Activated T-cell treated with anti-CD3 and anti-CD28 coated beads, Interleukin-2, amount 50 U/mL, for 72 hours (primary cell): ENCODE measurements around the gene OR10H3. TPM values are rescaled to one million over a fixed set of nuclear protein-coding genes. Genes with fewer than 3 reads are reported as not detected.

ENCODE experiments used
- ATAC-seq, 2 donors: fragments of 150-1000 bp; cut with Tn5 transposase; replicated peaks in 1 of 2; 2 replicates each; pipeline ENCODE4 v1.10.0; 2021; ENCODE audit warnings: moderate library complexity in 2 of 2, mild to moderate bottlenecking in 1 of 2
- DNase-seq, 2 donors: peaks; one replicate each; pipeline ENCODE4 v3.0.0; 2021 to 2022; ENCODE audit warnings: mixed read lengths in 1 of 2
- H3K27ac Mint-ChIP-seq: one replicate; pipeline ENCODE4 v1.8.0; 2022; ENCODE audit warnings: mild to moderate bottlenecking, moderate library complexity, mixed read lengths
- H3K27me3 Mint-ChIP-seq: one replicate; pipeline ENCODE4 v1.8.0; 2022; ENCODE audit warnings: low read depth, mixed read lengths
- H3K36me3 Mint-ChIP-seq, 2 donors: one replicate each; pipeline ENCODE4 v1.8.0; 2022; ENCODE audit warnings: mixed read lengths in 2 of 2, mild to moderate bottlenecking in 1 of 2; ENCODE audit not compliant: insufficient read depth in 2 of 2
- H3K4me1 Mint-ChIP-seq: one replicate; pipeline ENCODE4 v1.8.0; 2022; ENCODE audit warnings: low read depth, mixed read lengths
- H3K4me3 Mint-ChIP-seq, 2 donors: one replicate each; pipeline ENCODE4 v1.8.0; 2022; ENCODE audit warnings: mild to moderate bottlenecking in 2 of 2, mixed read lengths in 2 of 2, moderate library complexity in 2 of 2
- H3K9me3 Mint-ChIP-seq, 2 donors: one replicate each; pipeline ENCODE4 v1.8.0; 2022; ENCODE audit warnings: mixed read lengths in 2 of 2
- total RNA-seq, 2 donors: library from RNA; stranded (reverse); gene quantifications; one replicate each; pipeline ENCODE4 v1.2.3, GENCODE V29; 2022

The OR10H3 gene, protein sequence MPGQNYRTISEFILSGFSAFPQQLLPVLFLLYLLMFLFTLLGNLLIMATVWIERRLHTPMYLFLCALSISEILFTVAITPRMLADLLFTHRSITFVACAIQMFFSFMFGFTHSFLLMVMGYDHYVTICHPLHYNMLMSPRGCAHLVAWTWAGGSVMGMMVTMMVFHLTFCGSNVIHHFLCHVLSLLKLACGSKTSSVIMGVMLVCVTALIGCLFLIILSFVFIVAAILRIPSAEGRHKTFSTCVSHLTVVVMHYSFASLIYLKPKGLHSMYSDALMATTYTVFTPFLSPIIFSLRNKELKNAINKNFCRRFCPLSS
- total RNA-seq: not detected

DNA sequence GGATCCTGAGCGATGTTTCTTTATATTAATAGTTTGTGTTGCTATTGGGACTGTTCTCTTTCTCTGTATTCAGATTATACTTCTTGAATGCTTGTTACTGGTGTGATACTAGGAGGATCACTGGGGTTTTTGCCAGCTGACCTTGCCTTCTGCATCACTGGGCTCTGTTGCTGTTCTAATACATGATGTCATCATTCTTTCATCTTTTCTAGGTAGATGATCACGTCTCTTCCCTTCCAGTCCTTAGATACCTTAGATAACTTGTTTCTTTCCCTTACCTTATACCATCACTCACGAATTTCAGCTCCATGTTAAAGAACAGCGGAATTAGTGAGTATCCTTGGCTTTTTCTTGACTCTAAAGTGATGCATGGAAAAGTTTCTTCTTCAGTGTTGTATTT, at the start of gene OR10H3:
Gene OR10H3 (plus strand): TSS at position 264 of the 400 bp plus-strand sequence. CDS start 3,408 bp downstream, outside the sequence.
- Mint-ChIP-seq H3K9me3 (peaks cover 4 to 9% of the 10 kb centered on the region in 2 donors), H3K4me1 (no peaks in the 10 kb centered on the region)

DNA sequence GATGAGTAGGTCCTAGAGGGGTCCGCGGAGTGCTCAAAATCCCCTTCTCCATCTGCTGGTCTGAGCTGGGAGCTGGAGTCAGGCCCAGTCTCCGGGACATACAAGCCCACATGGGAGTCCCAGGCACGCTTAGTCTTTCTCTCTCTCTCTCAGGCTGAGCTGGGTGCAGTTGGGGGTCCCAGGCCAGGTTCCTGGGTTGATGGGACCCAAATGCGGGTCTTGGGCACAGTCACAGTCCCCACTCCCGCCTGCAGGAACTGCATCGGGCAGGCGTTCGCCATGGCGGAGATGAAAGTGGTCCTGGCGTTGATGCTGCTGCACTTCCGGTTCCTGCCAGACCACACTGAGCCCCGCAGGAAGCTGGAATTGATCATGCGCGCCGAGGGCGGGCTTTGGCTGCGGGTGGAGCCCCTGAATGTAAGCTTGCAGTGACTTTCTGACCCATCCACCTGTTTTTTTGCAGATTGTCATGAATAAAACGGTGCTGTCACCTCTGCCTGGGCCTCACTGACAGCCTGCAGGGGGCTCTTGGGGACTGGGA, 41.1 kb upstream of the OR10H3 start:
- no peaks in the 10 kb centered on the region for H3K36me3 Mint-ChIP-seq
- DNase-seq (no peak), ATAC-seq (no peak)
- no peak overlapping the region for H3K27ac Mint-ChIP-seq
- H3K9me3 Mint-ChIP-seq: peaks cover 0 to 1% of the 10 kb centered on the region in 2 donors
- peaks cover 18% of the 10 kb centered on the region for H3K27me3 Mint-ChIP-seq
- H3K4me1 Mint-ChIP-seq: no peaks in the 10 kb centered on the region
- no peak overlapping the region for H3K4me3 Mint-ChIP-seq

More for the DNA sequence above, at the start of gene OR10H3:
- DNase-seq (no peak), ATAC-seq (no peak)
- Mint-ChIP-seq H3K27me3 (peaks cover 12% of the 10 kb centered on the region), H3K4me3 (no peak within 1 kb of the TSS), H3K36me3 (peaks cover 9 to 10% of the 10 kb centered on the region in 2 donors), H3K27ac (no peak within 1 kb of the TSS)

DNA sequence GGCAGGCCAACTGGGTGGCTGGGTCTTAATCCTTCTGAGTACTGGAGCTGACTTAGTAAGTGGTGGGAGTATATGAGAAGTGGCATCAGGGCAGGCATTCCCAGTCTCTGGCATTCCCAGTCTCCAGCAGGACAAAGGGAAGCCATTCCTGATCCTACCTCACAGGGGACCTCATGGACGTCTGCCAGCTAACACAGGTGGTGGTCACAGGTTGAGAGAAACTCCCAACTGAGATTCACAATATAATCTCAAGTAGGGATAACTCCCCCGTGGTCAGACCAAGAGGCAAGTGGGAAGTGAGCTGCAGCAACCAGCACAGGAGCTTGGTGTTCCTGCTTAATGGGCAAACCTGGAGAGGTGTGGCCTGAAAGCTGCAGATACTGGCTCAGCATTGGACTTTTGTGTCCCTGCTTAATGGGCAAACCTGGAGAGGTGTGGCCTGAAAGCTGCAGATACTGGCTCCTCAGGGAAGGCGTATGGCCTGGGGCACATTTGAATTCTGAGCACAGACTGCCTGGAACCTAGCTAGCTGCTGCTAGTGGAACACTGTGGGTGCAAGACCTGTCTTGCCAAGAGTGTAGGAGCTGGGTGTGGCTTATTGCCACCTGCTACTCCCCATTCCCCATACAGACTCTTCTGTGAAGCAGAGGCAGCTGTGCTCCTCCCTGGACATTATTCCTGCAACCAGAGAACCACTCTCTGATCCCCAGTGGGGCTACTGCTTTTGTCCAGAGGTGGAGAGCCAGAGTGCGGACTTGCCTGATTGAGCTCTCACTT, 35.8 kb upstream of the OR10H3 start:
- Mint-ChIP-seq H3K4me1 (no peaks in the 10 kb centered on the region), H3K27ac (no peak overlapping the region), H3K4me3 (no peak overlapping the region), H3K9me3 (peaks cover 0 to 3% of the 10 kb centered on the region in 2 donors), H3K27me3 (peaks cover 34% of the 10 kb centered on the region), H3K36me3 (peaks cover under 1 to 2% of the 10 kb centered on the region in 2 donors)
- ATAC-seq (no peak), DNase-seq (no peak)

DNA sequence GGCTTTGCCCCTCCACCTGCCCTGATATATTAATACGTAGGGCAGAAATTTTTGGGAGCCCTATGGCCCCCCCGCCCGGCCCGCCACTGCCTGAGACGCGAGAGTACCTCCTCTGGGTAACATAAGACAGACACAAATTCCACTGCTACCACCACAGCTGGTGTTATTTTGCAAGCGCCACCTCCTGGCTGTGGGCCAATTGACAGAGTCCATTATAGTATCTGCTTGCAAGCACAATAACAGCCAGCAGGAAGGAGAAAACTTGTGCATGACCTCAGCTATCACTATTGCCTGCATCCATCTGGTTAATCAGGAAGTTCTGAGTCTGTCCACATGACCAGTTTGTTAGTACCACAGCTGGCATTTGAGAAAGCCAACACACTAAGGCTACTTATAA, 35.3 kb upstream of the OR10H3 start:
- peaks cover 32% of the 10 kb centered on the region for H3K27me3 Mint-ChIP-seq
- no peak for ATAC-seq
- H3K4me3 Mint-ChIP-seq: no peak overlapping the region

DNA sequence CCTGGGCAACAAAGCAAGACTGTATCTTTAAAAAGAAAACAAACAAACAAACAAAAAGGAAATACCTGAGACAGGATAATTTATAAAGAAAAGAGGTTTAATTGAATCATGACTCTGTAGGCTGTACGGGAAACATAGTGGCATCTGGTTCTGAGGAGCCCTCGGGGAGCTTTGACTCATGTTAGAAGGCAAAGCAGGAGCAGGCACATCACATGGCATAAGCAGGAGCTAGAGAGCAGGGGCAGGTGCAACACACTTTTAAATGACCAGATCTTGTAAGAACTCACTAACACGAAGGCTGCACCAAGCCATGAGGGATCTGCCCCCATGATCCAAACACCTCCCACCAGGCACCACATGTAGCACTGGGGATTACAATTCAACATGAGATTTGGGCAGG, 23.1 kb upstream of the OR10H3 start:
- Mint-ChIP-seq H3K4me1 (no peaks in the 10 kb centered on the region), H3K9me3 (no peaks in the 10 kb centered on the region), H3K27ac (no peak overlapping the region), H3K36me3 (no peaks in the 10 kb centered on the region), H3K4me3 (no peak overlapping the region), H3K27me3 (peaks cover 24% of the 10 kb centered on the region)
- no peak for DNase-seq
- ATAC-seq: no peak

More for the DNA sequence above, 35.3 kb upstream of the OR10H3 start:
- H3K9me3 Mint-ChIP-seq: peaks cover 0 to 3% of the 10 kb centered on the region in 2 donors
- H3K4me1 Mint-ChIP-seq: no peaks in the 10 kb centered on the region
- DNase-seq: peak; percentile 8 to 9
- peaks cover 1 to 2% of the 10 kb centered on the region in 2 donors for H3K36me3 Mint-ChIP-seq
- H3K27ac Mint-ChIP-seq: no peak overlapping the region

DNA sequence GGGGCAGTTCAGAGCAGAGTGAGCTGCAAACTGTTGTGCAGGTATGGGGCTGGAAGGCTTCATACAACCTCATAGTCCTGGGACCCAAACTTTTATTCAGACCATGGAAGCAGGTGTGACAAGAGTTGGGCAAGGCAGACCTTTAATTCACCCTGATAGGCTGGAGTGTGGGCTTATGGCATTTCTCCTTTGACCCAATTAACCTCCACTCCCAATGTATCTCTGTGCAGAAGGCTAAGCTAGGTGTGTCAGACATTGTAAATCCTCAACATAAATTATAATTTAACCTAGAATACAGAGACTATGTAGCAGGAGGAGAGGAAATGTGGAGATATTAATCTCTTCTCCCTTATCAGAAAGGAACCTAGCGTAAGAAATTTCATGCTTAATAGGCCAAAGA, 22.1 kb upstream of the OR10H3 start:
- no peak overlapping the region for H3K27ac Mint-ChIP-seq

DNA sequence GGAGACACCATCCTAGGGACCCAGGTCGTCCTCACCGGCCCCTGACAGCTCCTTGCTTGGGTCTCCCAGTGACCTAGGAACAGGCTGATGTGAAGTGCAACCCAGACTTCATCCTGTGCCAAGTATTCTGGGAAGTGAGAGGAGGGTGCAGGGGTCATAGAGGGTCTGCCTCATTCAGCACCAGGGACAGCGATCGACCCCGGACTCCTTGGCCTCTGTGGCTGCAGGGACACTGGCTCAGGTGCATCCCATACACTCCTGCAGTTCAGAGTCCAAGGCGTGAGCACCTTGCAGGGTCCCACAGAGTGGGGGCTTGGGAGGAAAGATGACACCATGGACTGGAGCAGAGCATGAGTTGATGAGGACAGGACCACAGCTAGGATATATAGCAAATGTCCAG, 20.0 kb upstream of the OR10H3 start:
- no peak overlapping the region for H3K27ac Mint-ChIP-seq
- H3K9me3 Mint-ChIP-seq: no peaks in the 10 kb centered on the region
- H3K36me3 Mint-ChIP-seq: no peaks in the 10 kb centered on the region
- H3K4me1 Mint-ChIP-seq: no peaks in the 10 kb centered on the region
- DNase-seq: no peak
- H3K27me3 Mint-ChIP-seq: peaks cover 29% of the 10 kb centered on the region
- H3K4me3 Mint-ChIP-seq: no peak overlapping the region
- ATAC-seq: no peak

More for the DNA sequence above, 22.1 kb upstream of the OR10H3 start:
- DNase-seq: no peak
- Mint-ChIP-seq H3K36me3 (no peaks in the 10 kb centered on the region), H3K27me3 (peaks cover 17% of the 10 kb centered on the region), H3K4me3 (no peak overlapping the region), H3K4me1 (no peaks in the 10 kb centered on the region), H3K9me3 (no peaks in the 10 kb centered on the region)
- ATAC-seq: no peak

DNA sequence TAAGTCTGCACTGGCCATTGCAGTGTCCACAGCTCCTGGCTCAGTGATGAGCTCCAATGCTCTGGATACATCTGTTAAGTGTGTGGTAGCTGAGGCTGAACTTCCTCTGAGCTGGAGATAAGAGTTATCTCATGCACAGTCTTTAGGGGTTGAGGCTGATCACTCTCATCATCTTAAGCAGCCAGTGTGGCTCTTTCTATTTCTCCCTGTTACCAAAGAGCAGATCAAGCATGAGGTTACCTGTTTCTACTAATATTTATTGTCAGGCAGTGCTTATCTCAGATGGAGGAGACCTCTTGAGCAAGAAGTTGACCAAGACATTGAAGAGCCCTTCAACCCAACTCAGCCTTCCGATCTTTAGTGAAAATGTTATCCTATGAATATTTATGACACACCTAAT, 16.5 kb upstream of the OR10H3 start:
- H3K36me3 Mint-ChIP-seq: no peaks in the 10 kb centered on the region
- no peak for ATAC-seq
- no peaks in the 10 kb centered on the region for H3K9me3 Mint-ChIP-seq
- H3K4me1 Mint-ChIP-seq: no peaks in the 10 kb centered on the region
- no peak for DNase-seq
- no peak overlapping the region for H3K27ac Mint-ChIP-seq
- H3K4me3 Mint-ChIP-seq: no peak overlapping the region
- H3K27me3 Mint-ChIP-seq: peaks cover 31% of the 10 kb centered on the region

DNA sequence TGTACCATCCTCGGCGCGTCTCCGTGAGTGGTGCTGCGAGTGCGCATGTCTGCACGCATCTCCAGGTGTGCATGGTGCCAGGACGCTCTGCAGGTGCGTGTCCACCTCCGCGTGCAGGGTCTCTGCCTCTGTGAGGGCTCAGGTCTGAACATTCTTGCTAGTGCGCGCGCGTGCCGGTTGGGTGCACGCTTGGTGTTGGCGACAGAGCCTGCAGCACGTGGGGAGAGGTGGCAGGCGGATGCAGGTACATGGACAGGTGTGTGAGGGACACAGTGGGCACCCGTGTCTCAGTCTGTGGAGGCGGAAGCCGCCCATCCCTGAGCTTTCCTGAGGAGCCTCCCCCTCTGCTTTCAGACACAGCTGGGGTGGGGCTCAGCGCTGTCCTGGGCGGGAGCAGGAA, 14.8 kb upstream of the OR10H3 start:
- no peaks in the 10 kb centered on the region for H3K9me3 Mint-ChIP-seq
- H3K36me3 Mint-ChIP-seq: no peaks in the 10 kb centered on the region
- H3K27me3 Mint-ChIP-seq: peaks cover 37% of the 10 kb centered on the region

DNA sequence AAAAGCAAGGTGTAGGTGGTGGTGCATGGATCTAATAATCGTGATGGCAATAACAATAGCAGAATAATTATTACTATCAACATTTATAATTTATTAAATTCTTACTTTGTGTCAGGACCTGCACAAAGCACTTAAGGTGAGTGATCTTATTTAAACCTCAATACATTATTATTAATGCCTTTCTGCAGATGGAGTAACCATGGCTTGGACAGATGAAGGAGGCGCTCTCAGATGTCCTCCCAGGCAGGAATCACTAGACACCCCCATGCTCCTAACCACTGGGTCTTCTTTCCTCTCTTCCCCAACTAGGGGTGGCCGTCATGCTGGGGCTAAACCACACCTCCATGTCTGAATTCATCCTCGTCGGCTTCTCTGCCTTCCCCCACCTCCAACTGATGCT, 10.1 kb upstream of the OR10H3 start, which contains the start of gene OR10H2:
Gene OR10H2 (plus strand): TSS at position 301 of the 400 bp plus-strand sequence. CDS start 20 bp downstream, at position 321.
- ATAC-seq (no peak), DNase-seq (no peak)
- H3K9me3 Mint-ChIP-seq: no peaks in the 10 kb centered on the region
- H3K4me3 Mint-ChIP-seq: no peak within 1 kb of the TSS
- no peaks in the 10 kb centered on the region for H3K36me3 Mint-ChIP-seq
- no peaks in the 10 kb centered on the region for H3K4me1 Mint-ChIP-seq
- no peak within 1 kb of the TSS for H3K27ac Mint-ChIP-seq
- peaks cover 26% of the 10 kb centered on the region for H3K27me3 Mint-ChIP-seq

More for the DNA sequence above, 14.8 kb upstream of the OR10H3 start:
- Mint-ChIP-seq H3K4me3 (no peak overlapping the region), H3K27ac (no peak overlapping the region), H3K4me1 (no peaks in the 10 kb centered on the region)
- DNase-seq (no peak), ATAC-seq (no peak)

DNA sequence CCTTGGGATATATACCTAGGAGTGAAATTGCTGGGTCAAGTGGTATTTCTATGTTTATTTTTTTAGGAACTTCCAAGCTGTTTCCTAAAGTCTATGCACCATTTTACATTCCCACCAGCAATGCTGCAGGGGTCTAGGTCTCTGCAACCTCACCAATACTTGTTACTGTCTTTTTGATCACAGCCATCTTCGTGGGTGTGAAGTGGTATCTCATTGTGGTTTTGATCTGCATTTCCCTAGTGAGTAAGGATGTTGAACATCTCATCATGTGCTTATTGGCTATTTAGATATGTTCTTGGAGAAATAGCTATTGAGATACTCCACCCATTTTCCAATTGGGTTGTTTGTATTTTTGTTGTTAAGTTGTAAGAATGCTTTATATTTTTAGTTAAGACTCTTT, 7.2 kb upstream of the OR10H3 start:
- DNase-seq (no peak), ATAC-seq (no peak)
- no peak overlapping the region for H3K4me3 Mint-ChIP-seq
- H3K9me3 Mint-ChIP-seq: no peaks in the 10 kb centered on the region
- H3K27ac Mint-ChIP-seq: no peak overlapping the region
- peaks cover 19% of the 10 kb centered on the region for H3K27me3 Mint-ChIP-seq
- no peaks in the 10 kb centered on the region for H3K4me1 Mint-ChIP-seq
- no peaks in the 10 kb centered on the region for H3K36me3 Mint-ChIP-seq

DNA sequence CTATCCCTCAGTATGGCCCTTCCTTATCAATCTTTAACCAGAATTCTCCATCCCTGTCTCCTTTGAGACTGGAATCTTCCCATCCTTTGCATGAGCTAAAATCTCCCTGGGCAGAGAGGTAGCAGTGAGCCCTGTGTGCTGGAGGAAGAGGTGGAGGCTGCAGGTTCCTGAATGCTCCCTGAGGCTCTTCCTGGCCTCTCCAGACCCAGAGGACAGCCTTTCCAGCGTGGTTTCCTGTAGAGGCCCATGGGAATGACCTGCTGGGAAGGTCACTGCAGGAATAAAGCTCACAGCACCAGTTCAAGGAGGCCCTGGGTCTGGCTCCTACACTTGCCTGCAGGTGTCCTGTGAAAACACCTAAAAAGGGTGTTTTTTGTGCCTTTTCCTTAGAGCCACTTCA, 5.4 kb upstream of the OR10H3 start:
- Mint-ChIP-seq H3K4me3 (no peak overlapping the region), H3K27ac (no peak overlapping the region), H3K4me1 (no peaks in the 10 kb centered on the region), H3K36me3 (no peaks in the 10 kb centered on the region), H3K27me3 (peaks cover 10% of the 10 kb centered on the region), H3K9me3 (no peaks in the 10 kb centered on the region)
- DNase-seq (no peak), ATAC-seq (no peak)

DNA sequence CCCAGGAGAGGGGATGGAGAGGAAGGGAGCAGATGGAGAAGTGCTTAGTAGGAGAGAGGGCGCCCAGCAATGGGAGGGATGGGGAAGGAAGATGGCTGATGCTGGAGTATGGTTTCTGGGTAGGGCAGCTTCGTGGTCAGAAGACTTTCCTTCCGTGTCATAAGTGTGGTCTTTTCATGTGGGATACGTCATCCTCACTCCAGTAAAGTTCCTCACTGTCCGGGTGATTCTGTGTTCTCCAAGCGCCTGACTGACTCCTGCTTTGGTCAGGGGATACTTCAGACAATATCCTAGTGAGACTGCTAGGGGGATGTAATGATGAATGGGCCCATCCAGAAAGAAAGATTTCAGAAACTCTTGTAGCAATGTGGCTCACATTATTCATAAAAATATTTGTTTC, 3.9 kb upstream of the OR10H3 start:
- no peaks in the 10 kb centered on the region for H3K4me1 Mint-ChIP-seq
- H3K9me3 Mint-ChIP-seq: no peaks in the 10 kb centered on the region
- H3K27me3 Mint-ChIP-seq: peaks cover 1% of the 10 kb centered on the region
- no peak overlapping the region for H3K4me3 Mint-ChIP-seq
- H3K36me3 Mint-ChIP-seq: no peaks in the 10 kb centered on the region
- ATAC-seq (no peak), DNase-seq (no peak)
- no peak overlapping the region for H3K27ac Mint-ChIP-seq
